ENCODE data around the gene FHIP1B.

DNA sequence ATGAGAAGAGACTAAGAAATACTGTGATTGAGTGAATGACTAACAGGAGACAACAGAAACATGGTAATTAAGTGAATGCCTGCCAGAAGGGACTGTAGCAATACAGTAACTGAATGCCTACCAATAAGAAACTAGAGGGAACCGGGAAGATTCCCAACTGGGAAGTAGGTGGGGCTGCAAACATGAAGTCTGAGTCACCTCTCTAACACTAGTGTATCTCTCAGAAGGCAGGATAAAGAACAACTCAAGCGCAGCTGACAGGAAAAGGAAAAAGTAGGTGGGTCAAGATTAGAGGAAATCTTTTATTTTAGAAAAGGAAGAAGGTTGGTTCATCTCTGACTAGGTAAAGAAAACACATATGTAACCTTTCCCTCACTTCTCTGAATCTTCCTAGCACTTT is 15.1 kb downstream of the FHIP1B start:
- TF ChIP-seq, protein P1, sequence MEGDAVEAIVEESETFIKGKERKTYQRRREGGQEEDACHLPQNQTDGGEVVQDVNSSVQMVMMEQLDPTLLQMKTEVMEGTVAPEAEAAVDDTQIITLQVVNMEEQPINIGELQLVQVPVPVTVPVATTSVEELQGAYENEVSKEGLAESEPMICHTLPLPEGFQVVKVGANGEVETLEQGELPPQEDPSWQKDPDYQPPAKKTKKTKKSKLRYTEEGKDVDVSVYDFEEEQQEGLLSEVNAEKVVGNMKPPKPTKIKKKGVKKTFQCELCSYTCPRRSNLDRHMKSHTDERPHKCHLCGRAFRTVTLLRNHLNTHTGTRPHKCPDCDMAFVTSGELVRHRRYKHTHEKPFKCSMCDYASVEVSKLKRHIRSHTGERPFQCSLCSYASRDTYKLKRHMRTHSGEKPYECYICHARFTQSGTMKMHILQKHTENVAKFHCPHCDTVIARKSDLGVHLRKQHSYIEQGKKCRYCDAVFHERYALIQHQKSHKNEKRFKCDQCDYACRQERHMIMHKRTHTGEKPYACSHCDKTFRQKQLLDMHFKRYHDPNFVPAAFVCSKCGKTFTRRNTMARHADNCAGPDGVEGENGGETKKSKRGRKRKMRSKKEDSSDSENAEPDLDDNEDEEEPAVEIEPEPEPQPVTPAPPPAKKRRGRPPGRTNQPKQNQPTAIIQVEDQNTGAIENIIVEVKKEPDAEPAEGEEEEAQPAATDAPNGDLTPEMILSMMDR (IDR thresholded peaks at IDR 0.05; ENCODE audit: borderline replicate concordance, extremely low read depth, low read length, poor library complexity, severe bottlenecking) = no peak
- TF ChIP-seq EZH2 (IDR thresholded peaks at IDR 0.05; ENCODE audit: borderline replicate concordance, low read depth, low read length, severe bottlenecking) = no peak

Data from DND-41 (cell line).